ENCODE data around the gene SAMD10.
"Not testable (repeated sequence)": the region's sequence is repeated elsewhere in the genome, so short reads cannot be mapped to it uniquely, and the experiment has no call there.

The SAMD10 gene

GRCh38 chr20:63937596-63937995, 41.8 kb downstream of the SAMD10 start:
- no peak for DNase-seq
- no peak for ATAC-seq
- H3K27ac Mint-ChIP-seq, result no peak overlapping the region

GRCh38 chr20:63935447-63935846, 44.0 kb downstream of the SAMD10 start:
- H3K36me3 Mint-ChIP-seq (ENCODE audit: low read depth), result peaks cover 18% of the 10 kb centered on the region

More at GRCh38 chr20:63937596-63937995, 41.8 kb downstream of the SAMD10 start:
- H3K36me3 Mint-ChIP-seq (ENCODE audit: low read depth), result peaks cover 8% of the 10 kb centered on the region
- H3K4me3 Mint-ChIP-seq, result no peak overlapping the region
- no peaks in the 10 kb centered on the region for H3K27me3 Mint-ChIP-seq
- H3K4me1 Mint-ChIP-seq, result peaks cover 12% of the 10 kb centered on the region
- no peaks in the 10 kb centered on the region for H3K9me3 Mint-ChIP-seq

GRCh38 chr20:63934271-63935068, 45.0 kb downstream of the SAMD10 start:
- Mint-ChIP-seq H3K4me1 (peaks cover 2% of the 10 kb centered on the region), H3K4me3 (no peak overlapping the region), H3K27ac (no peak overlapping the region), H3K36me3 (ENCODE audit: low read depth) (peaks cover 21% of the 10 kb centered on the region), H3K27me3 (no peaks in the 10 kb centered on the region), H3K9me3 (no peaks in the 10 kb centered on the region)
- DNase-seq, result no peak
- ATAC-seq, result no peak

More at GRCh38 chr20:63935447-63935846, 44.0 kb downstream of the SAMD10 start:
- no peak for ATAC-seq
- no peak for DNase-seq
- no peaks in the 10 kb centered on the region for H3K27me3 Mint-ChIP-seq
- H3K27ac Mint-ChIP-seq, result no peak overlapping the region
- H3K9me3 Mint-ChIP-seq, result no peaks in the 10 kb centered on the region
- H3K4me1 Mint-ChIP-seq, result peaks cover 2% of the 10 kb centered on the region
- H3K4me3 Mint-ChIP-seq, result no peak overlapping the region

GRCh38 chr20:63933646-63934045, 45.8 kb downstream of the SAMD10 start:
- ATAC-seq (no peak), DNase-seq (no peak)
- no peaks in the 10 kb centered on the region for H3K27me3 Mint-ChIP-seq
- H3K4me1 Mint-ChIP-seq, result peaks cover 2% of the 10 kb centered on the region
- no peak overlapping the region for H3K4me3 Mint-ChIP-seq
- no peak overlapping the region for H3K27ac Mint-ChIP-seq
- H3K9me3 Mint-ChIP-seq, result no peaks in the 10 kb centered on the region
- H3K36me3 Mint-ChIP-seq (ENCODE audit: low read depth), result peaks cover 26% of the 10 kb centered on the region

GRCh38 chr20:63932606-63933160, 46.8 kb downstream of the SAMD10 start:
- H3K4me1 Mint-ChIP-seq, result peaks cover 2% of the 10 kb centered on the region
- no peaks in the 10 kb centered on the region for H3K27me3 Mint-ChIP-seq
- H3K27ac Mint-ChIP-seq, result no peak overlapping the region
- peaks cover 32% of the 10 kb centered on the region for H3K36me3 Mint-ChIP-seq (ENCODE audit: low read depth)
- no peak overlapping the region for H3K4me3 Mint-ChIP-seq
- ATAC-seq (no peak), DNase-seq (no peak)
- no peaks in the 10 kb centered on the region for H3K9me3 Mint-ChIP-seq

GRCh38 chr20:63931735-63932134, 47.7 kb downstream of the SAMD10 start:
- Mint-ChIP-seq H3K36me3 (ENCODE audit: low read depth) (peaks cover 34% of the 10 kb centered on the region), H3K9me3 (no peaks in the 10 kb centered on the region)
- no peak for DNase-seq

GRCh38 chr20:63930971-63931553, 48.4 kb downstream of the SAMD10 start:
- DNase-seq (no peak), ATAC-seq (no peak)
- Mint-ChIP-seq H3K9me3 (no peaks in the 10 kb centered on the region), H3K36me3 (ENCODE audit: low read depth) (peaks cover 36% of the 10 kb centered on the region), H3K4me3 (no peak overlapping the region), H3K27me3 (no peaks in the 10 kb centered on the region), H3K4me1 (peaks cover 4% of the 10 kb centered on the region), H3K27ac (no peak overlapping the region)

More at GRCh38 chr20:63931735-63932134, 47.7 kb downstream of the SAMD10 start:
- Mint-ChIP-seq H3K4me3 (no peak overlapping the region), H3K4me1 (no peaks in the 10 kb centered on the region), H3K27me3 (no peaks in the 10 kb centered on the region), H3K27ac (no peak overlapping the region)
- ATAC-seq, result no peak

- not testable (repeated sequence) for ATAC-seq, H3K4me1 Mint-ChIP-seq, DNase-seq, H3K27me3 Mint-ChIP-seq, H3K27ac Mint-ChIP-seq, H3K9me3 Mint-ChIP-seq, H3K4me3 Mint-ChIP-seq
- H3K36me3 Mint-ChIP-seq (ENCODE audit: low read depth), result peaks cover 34% of the 10 kb centered on the region
These were observed 50.0 kb downstream of the SAMD10 start for GRCh38 chr20:63929473-63929883.

- peaks cover 34% of the 10 kb centered on the region for H3K36me3 Mint-ChIP-seq (ENCODE audit: low read depth)
- H3K4me1 Mint-ChIP-seq, result peaks cover 6% of the 10 kb centered on the region
- no peak overlapping the region for H3K27ac Mint-ChIP-seq
- ATAC-seq, result no peak
- DNase-seq, result no peak
- H3K27me3 Mint-ChIP-seq, result no peaks in the 10 kb centered on the region
- H3K4me3 Mint-ChIP-seq, result no peak overlapping the region
- H3K9me3 Mint-ChIP-seq, result no peaks in the 10 kb centered on the region
These were observed 50.4 kb downstream of the SAMD10 start for GRCh38 chr20:63929071-63929470.

GRCh38 chr20:63926298-63926697, 53.1 kb downstream of the SAMD10 start:
- Mint-ChIP-seq H3K36me3 (ENCODE audit: low read depth) (peaks cover 27% of the 10 kb centered on the region), H3K4me3 (no peak overlapping the region), H3K4me1 (peaks cover 6% of the 10 kb centered on the region), H3K27me3 (no peaks in the 10 kb centered on the region), H3K9me3 (no peaks in the 10 kb centered on the region), H3K27ac (no peak overlapping the region)
- DNase-seq (no peak), ATAC-seq (no peak)

- no peak overlapping the region for H3K27ac Mint-ChIP-seq
These were observed 55.2 kb downstream of the SAMD10 start for GRCh38 chr20:63924241-63924640.

More at GRCh38 chr20:63924241-63924640, 55.2 kb downstream of the SAMD10 start:
- ATAC-seq, result no peak
- DNase-seq, result no peak
- Mint-ChIP-seq H3K9me3 (no peaks in the 10 kb centered on the region), H3K36me3 (ENCODE audit: low read depth) (peaks cover 20% of the 10 kb centered on the region), H3K4me3 (no peak overlapping the region), H3K4me1 (peaks cover 6% of the 10 kb centered on the region), H3K27me3 (no peaks in the 10 kb centered on the region)

All from activated naive CD8-positive, alpha-beta T cell treated with anti-CD3 and anti-CD28 coated beads, Interleukin-2, amount 50 U/mL, for 24 hours (primary cell).